ENCODE measurements around the gene RAB4A. TPM values are rescaled to one million over a fixed set of nuclear protein-coding genes. Genes with fewer than 3 reads are reported as not detected.
A peak's percentile ranks its signal among the peaks of the same experiment; 100 is the strongest.

RAB4A gene
- total and polyA plus RNA-seq, 2 of the 8 experiments (the other 6 are each of a cell fraction or from before 2014, with no cell fraction given): 13.3 to 68.8 TPM

- ChIA-PET POLR2A (ENCODE audit: partially characterized antibody) (interaction anchor here (0.9 to 2.0 kb wide), 4 partner anchors 65 to 95 kb away, joined by 3 to 11 read pairs (median 4); no protein-coding TSS in a partner anchor), CTCF (ENCODE audit: partially characterized antibody) (no interaction called here)
- H2AFZ ChIP-seq (ENCODE audit: low read length): no peak overlapping the region
- no peak overlapping the region for H3K4ac ChIP-seq (replicated peaks; ENCODE audit: insufficient read length, low read depth, low read length)
- peak overlapping the region; percentile 34 to 78 (median 50) for H3K9ac ChIP-seq (replicated peaks in 1 of 4; ENCODE audit: extremely low read depth in 1 of 4, low read depth in 3 of 4, low read length in 3 of 4)
- DNase-seq (ENCODE audit: low read depth in 1 of 2, low spot score in 2 of 2): peak in 1 of 2 experiments; percentile 88
- no peak overlapping the region for H3K27ac ChIP-seq (ENCODE audit: low read depth, low read length)
- H3K56ac ChIP-seq (replicated peaks; ENCODE audit: insufficient read length, low read depth, low read length): no peak overlapping the region
- FAIRE-seq: no peak
- H2BK20ac ChIP-seq (ENCODE audit: low read length): no peak overlapping the region
- H3K23me2 ChIP-seq (ENCODE audit: low read depth, low read length): peaks cover 9% of the 10 kb centered on the region; the same call in 1 of the 2 replicates
- H2BK12ac ChIP-seq (ENCODE audit: low read depth, low read length): no peak overlapping the region
- H4K20me1 ChIP-seq (replicated peaks in 1 of 2; ENCODE audit: control insufficient read depth in 1 of 2, insufficient read depth in 2 of 2, low read length in 2 of 2): peaks cover 0 to 2% of the 10 kb centered on the region in 2 experiments
- no peak overlapping the region for H4K8ac ChIP-seq (ENCODE audit: extremely low read depth, insufficient read depth, low read length)
- no peak overlapping the region for H3K23ac ChIP-seq (ENCODE audit: insufficient read length)
- no peak overlapping the region; the same call in 1 of the 2 replicates for H2BK5ac ChIP-seq (ENCODE audit: low read depth, low read length)
- H3K14ac ChIP-seq (ENCODE audit: insufficient read length): no peak overlapping the region
- peaks cover 4% of the 10 kb centered on the region; the same call in 1 of the 2 replicates for H3K79me1 ChIP-seq (ENCODE audit: low read depth, low read length)
- no peaks in the 10 kb centered on the region for H3K36me3 ChIP-seq (ENCODE audit: control insufficient read depth in 2 of 4, insufficient read depth in 4 of 4, low read length in 3 of 4)
- H3K9me3 ChIP-seq (ENCODE audit: insufficient read depth in 2 of 2, low read depth in 1 of 2, low read length in 1 of 2): no peaks in the 10 kb centered on the region
- H3K4me2 ChIP-seq (ENCODE audit: insufficient read depth in 1 of 2, low read depth in 2 of 2, low read length in 2 of 2): peak overlapping the region; percentile 67 to 94
- H3K27me3 ChIP-seq (replicated peaks in 1 of 4; ENCODE audit: control insufficient read depth in 3 of 4, extremely low read depth in 1 of 4, insufficient read depth in 3 of 4, low read length in 3 of 4): peaks cover 2 to 13% (median 9%) of the 10 kb centered on the region in 4 experiments; a peak in 5 of 7 replicates
- 0 out of 2 replicates have a peak overlapping the region, but pooled peaks have one; percentile 66 for H3K18ac ChIP-seq (ENCODE audit: extremely low read depth, low read length)
- H3K79me2 ChIP-seq (ENCODE audit: control insufficient read depth in 1 of 2, insufficient read depth in 2 of 2, low read length in 2 of 2): peaks cover 0 to 42% of the 10 kb centered on the region in 2 experiments
- H2BK15ac ChIP-seq (ENCODE audit: low read length): no peak overlapping the region
- peak overlapping the region; percentile 69 for H4K5ac ChIP-seq (ENCODE audit: insufficient read length, low read depth, low read length)
- no peak overlapping the region for H2AK5ac ChIP-seq (ENCODE audit: low read depth, low read length)
- peak overlapping the region; percentile 58 to 82 (median 79) for H3K4me3 ChIP-seq (ENCODE audit: extremely low read depth in 1 of 4, insufficient read depth in 2 of 4, low read depth in 3 of 4, low read length in 4 of 4)
- WGBS, 2 experiments (ENCODE audit: extremely low coverage in 1 of 2, insufficient coverage in 1 of 2, insufficient read length in 1 of 2, insufficient replicate concordance in 2 of 2, low coverage in 1 of 2, low lambda C conversion rate in 2 of 2, missing lambda C conversion rate in 1 of 2): 2% methylated on average over 38 of the region's 103 CpGs; no CpG with 5 or more reads in 1 of the 2 experiments
- peaks cover 0 to 6% (median 5%) of the 10 kb centered on the region in 4 experiments; a peak in 6 of 7 replicates for H3K4me1 ChIP-seq (replicated peaks in 1 of 4; ENCODE audit: control insufficient read depth in 3 of 4, insufficient read depth in 4 of 4, low read length in 3 of 4)
- H4K91ac ChIP-seq (replicated peaks; ENCODE audit: insufficient read length, low read length): peak overlapping the region; percentile 54
- no peak overlapping the region for H2BK120ac ChIP-seq (replicated peaks; ENCODE audit: low read depth, low read length)
- no peak for TF ChIP-seq TCF12 (IDR thresholded peaks at IDR 0.05; ENCODE audit: low read depth, low read length)
- no peak for TF ChIP-seq POU5F1 (IDR thresholded peaks at IDR 0.05; ENCODE audit: low read depth, low read length)
- no peak for TF ChIP-seq CBX8 (IDR thresholded peaks at IDR 0.05; ENCODE audit: borderline replicate concordance, low read depth, low read length)
- TF ChIP-seq RAD21 (IDR thresholded peaks at IDR 0.05 in 1 of 2, conservative IDR thresholded peaks at IDR 0.05 in 1 of 2; ENCODE audit: low read depth in 2 of 2, low read length in 2 of 2): no peak
- TF ChIP-seq MAFK (IDR thresholded peaks at IDR 0.05; ENCODE audit: low read depth, low read length): no peak
- TF ChIP-seq NANOG (IDR thresholded peaks at IDR 0.05; ENCODE audit: insufficient read depth, low read depth, low read length, poor library complexity, severe bottlenecking): no peak
- 0 out of 4 replicates have a peak, but pooled peaks of 1 of the 2 experiments have one; percentile 14 for TF ChIP-seq HDAC2 (IDR thresholded peaks at IDR 0.05; ENCODE audit: borderline replicate concordance in 1 of 2, low read depth in 2 of 2, low read length in 2 of 2)
- TF ChIP-seq PHF8 (conservative IDR thresholded peaks at IDR 0.05; ENCODE audit: low read depth, low read length): peak; percentile 69
- no peak for TF ChIP-seq SIRT6 (IDR thresholded peaks at IDR 0.05; ENCODE audit: low read length)
- no peak for TF ChIP-seq BCL11A (IDR thresholded peaks at IDR 0.05; ENCODE audit: low read depth in 2 of 2, low read length in 2 of 2)
Measured at GRCh38 chr1:229341774-229342655, 71.1 kb downstream of the RAB4A start.
